NCI-H1417 (cell line): ENCODE results near the gene BICD1.
"Not testable (repeated sequence)": the region's sequence is repeated elsewhere in the genome, so short reads cannot be mapped to it uniquely, and the experiment has no call there.

Source experiments
- DNase-seq, 3 experiments: peaks; one replicate each; lab custom pipeline; 2025; lab: John Stamatoyannopoulos, UW

BICD1 gene

DNA sequence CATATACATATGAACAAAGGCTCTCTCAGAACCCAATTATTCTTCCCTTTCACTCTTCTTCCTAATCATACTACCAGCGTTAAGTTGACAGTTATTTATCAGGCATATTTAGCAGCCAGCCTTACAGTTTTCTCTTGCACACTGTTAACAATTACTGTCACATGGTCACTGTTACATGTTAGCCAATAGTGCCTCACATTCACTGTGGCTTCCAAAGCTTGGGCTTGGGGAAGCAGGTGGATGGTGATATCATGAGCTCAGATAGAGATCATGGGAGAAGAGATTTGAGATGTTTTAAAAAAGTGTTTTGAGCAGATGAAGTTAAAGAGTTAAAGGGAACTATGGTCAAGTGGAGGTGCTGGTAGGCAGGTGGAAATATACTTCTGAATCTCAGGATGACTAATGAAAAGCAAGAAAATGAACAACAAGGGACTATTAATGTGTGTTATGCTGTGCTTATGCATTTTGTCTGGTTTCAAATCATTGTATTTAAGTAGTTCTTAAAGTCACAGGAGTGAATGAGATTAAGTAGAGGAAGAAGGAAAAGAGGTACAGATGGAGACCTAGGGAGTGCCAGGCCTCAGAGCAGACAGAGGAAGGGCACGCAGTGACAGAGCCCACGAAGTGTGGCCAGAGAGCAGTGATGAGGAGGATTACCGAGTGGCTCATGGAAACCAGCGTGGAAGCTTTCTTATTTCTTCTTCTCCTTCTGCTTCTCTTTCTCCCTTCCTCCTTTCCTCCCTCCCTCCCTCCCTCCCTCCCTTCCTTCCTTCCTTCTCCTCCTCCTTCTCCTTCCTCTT is 39.6 kb downstream of the BICD1 start:
- DNase-seq: no peak

DNA sequence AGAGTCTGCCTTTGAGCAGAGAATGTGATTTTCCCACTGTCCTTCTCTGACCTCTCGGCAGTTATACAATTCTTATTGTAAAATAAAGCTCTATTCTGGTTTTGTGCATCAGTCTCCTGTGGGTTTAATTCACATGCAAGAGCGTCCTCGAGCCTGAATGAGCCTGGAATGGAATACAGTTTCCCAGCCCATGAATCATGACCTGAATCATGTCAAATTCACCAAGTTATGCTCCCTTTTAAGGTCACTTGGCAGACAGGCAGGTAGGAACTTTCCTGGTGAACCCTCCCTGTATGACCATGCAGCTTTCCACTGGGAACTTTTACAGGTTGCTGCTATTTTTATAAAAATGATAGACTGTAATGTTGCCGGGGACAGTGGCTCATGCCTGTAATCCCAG is 41.7 kb downstream of the BICD1 start:
- no peak for DNase-seq

DNA sequence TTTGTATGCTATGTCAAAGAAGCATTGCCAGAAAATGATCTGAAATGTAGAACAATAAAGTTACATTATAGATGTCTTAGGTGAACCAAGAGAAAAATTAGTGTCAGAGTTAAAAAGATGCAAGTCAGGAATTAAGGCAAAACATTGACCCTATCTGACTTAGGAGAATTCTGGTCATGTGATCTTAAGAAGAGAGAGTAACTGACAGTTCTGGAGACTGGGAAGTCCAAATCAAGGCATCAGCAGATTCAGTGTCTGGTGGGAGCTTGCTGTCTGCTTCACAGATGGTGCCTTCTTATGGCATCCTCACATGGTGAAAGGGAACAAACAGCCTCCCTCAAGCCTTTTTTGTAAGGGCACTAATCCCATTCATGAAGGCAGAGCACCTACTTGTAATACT is 42.8 kb downstream of the BICD1 start:
- DNase-seq: no peak

DNA sequence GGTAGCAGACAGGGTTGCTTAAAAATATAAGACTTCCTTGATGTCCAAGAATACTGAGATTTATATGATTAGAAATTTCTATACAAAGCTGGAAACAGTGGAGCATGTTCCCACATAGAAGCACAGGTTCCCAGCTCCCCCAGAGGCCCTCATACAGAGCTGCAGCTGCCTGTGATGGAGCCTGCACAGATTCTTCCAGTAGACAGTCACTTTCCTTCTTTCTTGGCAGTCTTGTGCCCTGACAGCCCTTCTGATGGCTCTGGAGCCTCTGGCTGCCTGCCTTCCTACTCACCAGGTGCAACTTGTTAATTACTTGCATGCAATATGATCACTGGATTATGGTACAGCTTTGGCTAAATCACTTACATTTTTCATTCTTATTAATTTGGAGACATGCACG is 44.4 kb downstream of the BICD1 start:
- no peak for DNase-seq

DNA sequence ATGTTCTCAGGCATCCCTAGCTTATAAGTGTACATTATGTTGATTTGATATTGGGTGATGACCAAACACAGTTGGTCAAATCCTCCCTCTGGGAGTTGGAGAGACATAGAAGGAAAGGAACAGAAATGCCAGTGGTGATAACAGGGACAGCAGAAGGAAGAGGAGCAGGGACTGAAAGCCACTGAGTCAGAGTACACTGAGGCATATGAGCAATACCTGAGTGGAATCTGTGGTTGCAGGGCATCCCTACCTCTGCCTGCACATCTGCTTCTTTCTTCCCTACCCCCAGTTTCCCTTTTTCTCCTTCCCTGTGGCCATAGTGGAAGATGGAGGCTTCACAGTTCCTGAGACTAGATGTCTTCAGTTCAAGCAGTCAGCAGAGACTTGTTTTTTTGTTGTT is 44.9 kb downstream of the BICD1 start:
- DNase-seq: no peak

DNA sequence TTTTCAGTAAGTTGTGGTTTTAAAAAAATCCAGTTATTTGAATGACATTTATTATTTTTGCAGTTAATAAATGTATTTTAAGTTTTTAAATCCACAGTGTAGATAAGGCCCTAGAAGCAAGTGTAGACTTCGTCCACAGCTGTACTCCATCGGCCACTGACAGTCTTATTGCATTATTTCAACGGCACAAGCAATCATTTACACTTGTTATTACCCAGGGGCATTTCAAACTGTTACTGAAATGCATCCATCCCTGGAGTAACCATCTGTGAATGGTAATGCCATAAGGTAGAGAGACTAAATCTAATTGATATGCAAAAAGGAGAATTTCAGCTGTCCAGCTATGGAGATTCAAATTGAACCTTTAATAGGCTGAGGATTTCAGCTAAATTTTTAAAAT is 48.4 kb downstream of the BICD1 start:
- DNase-seq: no peak

DNA sequence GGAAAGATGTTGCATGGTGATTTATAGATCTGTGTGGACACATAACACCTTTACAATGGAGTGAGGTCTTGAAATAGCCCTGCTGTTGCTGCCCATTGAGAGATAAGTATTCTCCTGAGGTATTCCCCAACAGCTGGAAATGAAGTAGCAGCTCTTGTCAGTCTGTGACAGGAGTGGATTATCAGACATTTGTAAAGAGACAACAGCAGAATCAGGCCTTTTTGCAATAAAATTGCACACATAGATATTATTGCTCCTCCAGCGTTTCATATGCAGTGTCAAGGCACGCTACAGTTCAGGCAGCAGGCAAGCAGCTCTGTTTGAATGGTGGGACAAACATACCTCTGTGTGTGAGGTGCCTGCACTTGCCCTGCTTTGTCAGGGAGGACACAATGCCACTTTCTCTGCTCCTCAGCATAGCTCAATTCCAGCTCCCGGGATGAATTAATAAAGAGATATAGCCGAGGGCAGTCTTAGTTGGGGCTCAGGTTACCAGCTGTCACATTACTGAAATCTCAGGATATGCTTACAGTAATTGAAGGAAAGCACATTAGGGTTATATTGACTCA is 49.4 kb downstream of the BICD1 start:
- peak; percentile 30 to 69 (median 56) for DNase-seq

DNA sequence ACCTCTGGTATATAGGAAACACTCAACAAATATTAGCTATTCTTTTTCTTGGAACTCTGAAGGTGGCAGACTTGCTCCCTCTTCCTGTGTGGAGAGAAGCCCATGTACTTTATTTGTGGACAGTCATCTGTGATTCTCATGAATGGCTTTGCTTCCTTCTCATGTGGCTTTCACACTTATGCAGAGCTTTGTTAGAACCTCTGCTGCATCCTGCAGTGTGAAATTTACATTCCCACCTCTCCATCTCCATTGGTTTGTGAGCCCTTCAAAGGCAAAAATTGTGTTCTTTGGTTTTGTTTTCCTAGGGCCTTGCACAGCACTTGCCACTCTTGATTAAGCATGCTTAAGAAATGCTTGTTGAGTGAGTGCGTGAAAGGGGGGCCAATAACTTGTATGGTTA is 51.9 kb downstream of the BICD1 start:
- no peak for DNase-seq

DNA sequence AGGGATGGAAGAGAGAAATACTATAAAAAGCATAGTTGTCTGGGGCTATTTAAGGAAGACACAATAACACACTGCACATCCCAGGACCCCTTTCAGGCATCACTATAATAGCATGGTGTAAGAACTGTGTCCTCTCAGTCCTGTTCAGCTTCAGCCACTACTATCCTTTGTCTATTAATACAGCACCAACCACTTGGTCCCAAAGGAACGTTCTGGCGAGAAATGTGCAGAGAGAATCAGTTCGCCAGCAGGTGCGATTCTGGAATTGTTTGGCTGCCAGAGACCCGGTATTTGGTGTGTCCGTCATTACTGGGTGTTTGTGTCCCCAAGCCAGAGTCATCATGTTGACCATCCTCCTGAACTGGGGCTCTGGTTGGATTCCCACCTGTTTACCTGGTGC is 52.7 kb downstream of the BICD1 start:
- DNase-seq: no peak

DNA sequence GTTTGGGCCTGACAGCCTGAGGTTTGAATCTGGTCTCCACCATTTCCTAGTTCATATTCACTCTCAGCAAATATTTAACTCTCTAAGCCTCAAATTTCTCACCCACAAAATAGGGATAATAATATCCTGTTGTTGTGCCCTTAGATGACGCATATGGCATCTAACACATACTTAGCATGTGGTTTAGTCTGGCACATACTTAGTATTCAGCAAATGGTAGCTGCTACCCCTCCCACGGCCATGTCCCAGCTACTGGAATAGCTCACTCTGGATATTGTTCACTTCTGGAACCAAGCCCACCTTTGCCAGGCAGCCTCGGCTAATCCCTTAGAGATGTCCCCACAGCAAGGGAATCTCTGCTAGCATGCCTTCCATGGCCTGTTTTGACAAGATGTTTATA is 53.3 kb downstream of the BICD1 start:
- no peak for DNase-seq

DNA sequence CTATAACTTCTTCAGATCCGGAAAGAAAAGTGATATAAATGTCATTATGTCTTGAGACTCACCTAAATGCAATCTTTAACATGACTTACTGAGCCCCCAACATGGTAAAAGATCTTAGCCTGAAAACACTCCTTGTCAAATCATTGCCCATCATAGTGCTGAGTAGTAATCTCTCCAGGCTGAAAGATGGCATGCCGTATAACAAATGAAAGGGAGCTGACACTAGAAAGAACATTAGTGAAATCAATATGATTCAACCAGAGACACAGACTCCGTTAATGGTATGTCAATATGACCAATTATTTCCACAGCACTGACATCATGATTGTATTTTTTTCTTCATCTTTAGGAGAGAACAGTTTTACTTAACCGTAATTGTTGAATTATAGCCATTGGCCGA is 54.4 kb downstream of the BICD1 start:
- no peak for DNase-seq

DNA sequence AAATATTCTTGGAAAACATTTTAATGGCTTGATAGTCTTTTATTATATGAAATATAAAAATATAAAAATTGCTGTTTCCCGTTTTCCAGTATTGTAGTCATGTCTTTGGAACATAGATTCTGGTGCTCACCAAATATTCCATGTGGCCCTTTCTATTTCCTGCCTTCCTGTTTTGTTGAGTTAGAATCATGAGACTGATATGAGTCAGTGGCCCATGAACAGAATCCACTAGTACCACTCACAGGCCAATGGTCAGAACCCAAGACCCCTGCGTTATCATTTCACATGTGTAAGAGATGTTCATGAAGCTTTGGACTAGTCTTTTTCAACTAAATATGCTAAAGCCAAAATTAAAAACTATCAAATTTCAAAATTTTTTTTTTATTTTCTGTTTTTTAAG is 56.9 kb downstream of the BICD1 start:
- no peak for DNase-seq

DNA sequence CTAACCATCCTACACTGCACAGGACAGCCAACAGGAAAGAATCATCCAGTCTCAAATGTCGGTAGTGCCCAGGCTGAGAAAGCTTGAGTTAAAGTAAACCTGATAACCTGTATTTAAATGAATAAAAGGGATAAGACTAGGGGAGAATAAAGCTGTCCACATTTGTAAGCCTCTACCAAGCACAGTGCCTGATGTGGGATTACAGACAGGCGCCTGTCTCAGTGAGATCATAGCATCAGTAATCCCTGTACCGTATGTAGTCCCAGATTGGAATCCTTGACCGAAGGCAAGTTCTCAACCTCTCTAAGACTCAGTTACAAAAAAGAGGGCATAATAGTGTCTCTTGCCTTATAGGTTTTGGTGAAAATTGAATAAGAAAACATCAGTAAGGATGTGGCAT is 59.9 kb downstream of the BICD1 start:
- DNase-seq: no peak

DNA sequence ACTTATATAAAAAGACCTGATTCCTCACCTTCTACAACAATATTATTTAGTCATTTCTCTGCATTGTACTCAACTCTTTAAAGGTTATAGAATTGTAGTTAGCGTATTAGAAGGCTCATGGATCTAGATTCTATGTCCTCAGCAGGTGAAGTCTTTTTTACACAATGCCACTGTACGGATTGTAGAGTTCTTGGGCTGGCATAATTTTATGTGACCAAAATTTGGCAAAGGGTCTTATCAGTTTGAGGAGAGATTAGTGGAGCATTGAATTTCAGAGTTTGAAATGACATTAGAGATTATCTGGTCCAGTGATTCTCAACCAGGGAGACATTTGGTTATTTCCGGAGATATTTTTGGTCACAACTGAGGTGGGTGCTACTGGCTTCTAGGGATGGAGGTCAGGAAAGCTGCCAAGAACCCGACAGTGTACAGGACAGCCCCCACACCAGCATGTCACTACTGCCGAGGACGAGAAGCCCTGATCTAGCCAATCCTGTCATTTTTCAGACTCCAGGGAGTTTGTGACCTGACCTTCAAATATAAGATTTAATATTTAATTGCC is 63.9 kb downstream of the BICD1 start:
- no peak for DNase-seq

DNA sequence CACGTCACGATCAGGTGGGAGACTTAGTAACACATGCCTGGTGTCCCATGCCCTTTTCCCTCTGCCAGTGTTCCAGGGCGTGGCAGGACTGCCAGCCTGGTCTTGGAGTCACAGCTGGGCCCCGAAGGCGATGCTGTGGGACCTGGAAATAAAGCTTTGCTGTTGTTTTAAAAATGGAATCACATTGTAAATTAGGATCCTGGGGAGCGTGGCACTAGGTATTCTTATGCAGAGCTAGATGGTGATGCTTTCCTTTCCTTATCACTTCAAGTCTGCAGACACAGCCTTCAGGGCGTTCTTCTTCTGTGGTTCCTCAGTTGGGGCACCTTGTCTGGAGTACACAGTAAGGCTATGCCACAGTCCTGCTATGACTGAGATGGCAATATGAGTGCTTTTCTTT is 64.6 kb downstream of the BICD1 start:
- DNase-seq: no peak

DNA sequence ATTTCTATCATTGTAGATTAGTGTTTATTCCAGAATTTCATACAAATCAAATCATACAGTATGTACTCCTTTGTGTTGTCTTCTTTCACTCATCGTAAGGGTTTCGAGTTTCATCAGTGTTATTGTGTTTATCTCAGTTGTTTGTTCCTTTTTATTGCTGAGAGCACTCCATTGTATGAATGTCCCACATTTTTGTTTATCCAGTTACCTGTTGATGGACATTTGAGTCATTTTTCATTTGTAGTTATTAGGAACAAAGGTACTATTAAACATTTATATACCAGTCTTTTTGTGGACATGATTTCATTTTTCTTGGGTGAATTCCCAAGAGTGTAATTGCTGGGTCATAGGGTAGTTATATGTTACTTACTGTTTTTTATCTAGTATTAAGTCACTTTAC is 70.0 kb downstream of the BICD1 start:
- DNase-seq: no peak

DNA sequence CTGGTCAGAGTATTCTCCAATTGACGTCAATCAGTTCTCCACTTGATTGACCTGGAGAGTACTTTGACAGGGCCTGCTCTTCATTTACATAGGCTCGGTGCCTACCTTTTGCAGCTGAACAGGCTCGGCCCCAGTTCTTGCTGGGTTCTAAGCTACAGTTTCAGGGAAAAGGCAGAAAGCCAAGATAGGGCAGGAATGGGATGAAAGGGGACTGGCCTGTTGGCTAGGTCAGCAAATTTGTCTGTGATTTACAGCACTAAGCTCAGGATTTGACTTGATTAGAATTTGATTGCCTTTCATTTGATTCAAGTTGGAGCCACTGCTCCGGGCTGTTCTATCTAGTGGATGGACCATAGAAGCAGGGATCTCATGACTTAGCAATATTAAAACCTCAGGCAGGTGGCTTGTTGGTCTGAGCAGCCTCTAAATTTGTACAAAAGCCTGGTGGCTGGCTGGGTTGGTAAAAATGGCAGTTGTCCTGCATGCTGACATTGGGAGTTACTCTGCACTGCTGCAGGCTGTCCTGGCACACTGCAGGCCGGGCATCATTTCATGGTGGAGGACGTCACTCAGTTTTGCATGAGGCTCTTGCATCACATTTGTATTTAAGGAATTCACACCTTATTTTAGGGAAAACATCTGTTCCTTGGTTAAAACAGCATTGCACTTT is 71.8 kb downstream of the BICD1 start:
- DNase-seq: no peak

DNA sequence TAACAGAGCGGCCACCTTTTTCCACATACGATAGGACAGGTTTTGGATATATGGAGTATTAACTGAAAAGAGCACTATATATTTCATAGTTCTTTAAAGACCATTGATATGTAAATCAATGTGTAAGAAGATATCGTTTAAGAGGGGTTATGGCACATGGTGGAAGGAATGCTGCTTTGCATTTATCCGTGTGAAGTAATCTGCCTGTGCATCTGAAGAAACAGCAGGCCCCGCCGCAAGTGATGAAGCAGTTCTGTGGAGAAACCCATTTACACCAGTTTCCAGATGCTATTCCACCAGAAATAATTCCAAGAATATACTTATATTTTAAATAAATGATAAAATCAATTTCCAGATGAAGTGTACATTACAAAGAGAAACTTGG is 72.4 kb downstream of the BICD1 start:
- no peak for DNase-seq

DNA sequence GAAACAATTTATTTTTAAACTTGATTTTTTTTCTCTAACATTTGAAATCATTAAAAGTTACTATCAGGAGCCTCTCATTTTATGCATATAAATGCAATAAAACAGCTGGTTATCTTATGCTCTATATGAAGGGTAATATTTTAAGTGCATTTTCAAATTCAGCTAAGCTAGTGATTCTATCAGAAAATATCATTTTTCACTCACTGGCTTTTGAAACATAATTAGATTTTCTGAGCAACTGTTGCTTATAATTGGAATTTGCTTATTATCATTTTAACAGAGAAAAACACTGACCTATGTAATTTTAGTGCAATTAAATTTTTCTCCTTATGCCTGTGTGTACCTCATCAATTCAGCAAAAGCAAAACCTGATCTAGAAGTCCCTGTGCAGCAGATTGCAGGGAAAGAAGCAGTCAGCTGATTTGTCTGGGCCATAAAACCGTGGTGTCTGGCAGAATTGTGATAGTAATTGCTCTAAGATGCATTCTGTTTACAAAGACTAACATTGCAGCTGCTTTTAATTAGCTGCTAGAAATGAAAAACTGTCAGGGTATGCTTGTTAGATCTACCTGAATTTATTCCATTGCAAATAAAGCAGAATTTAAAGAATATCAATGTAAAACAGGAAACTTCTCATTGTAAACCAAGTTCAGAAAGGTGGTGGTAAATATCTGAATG is 75.0 kb downstream of the BICD1 start:
- peak in 2 of 3 experiments; percentile 22 to 77 for DNase-seq

DNA sequence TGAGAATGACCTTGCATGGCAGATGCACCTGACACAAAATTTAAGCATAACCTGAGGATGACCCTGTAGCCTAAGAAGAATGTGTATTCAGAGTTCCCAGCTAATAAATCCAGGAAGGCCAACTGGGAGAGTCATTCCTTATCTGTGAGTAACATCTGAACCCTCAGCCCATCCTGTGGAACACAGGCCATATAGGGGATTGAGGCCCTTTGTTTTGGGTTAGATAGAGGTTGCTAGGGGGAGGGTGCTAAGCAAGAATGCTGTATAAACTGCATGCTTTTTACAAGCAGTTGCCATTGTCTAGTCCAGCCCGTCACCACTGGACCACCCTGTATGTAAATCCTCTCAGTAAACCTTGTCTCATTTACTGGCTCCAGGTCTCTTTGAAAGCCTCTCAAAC is 77.0 kb downstream of the BICD1 start:
- no peak for DNase-seq

DNA sequence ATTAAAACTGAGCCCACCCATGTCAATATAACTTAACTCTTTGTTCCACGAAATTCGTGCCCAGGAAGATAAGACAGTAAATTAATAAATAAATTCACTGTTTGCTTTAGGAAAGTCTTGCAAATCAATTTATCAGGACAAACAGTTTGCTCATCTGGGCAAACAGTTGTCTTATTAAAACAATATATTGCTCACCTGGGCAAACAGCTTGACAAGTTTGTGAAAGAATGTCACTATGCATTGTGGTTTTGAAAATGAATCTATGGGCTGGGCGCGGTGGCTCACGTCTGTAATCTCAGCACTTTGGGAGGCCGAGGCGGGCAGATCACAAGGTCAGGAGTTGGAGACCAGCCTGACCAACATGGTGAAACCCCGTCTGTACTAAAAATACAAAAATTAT is 80.5 kb downstream of the BICD1 start:
- DNase-seq: not testable (repeated sequence)

DNA sequence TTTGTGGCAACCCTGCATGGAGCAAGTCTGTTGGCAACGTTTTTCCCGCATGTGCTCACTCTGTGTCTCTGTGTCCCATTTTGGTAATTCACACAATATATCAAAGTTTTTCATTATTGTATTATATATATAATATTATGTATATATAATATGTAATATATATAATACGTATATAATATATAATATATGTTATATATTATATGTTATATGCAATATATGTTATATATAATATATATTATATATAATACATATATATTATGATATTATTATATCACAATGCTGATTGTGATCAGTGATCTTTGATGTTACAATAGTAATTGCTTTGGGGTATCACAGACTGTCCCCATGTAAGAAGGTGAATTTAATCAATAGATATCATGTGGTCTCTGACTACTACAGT is 84.8 kb downstream of the BICD1 start:
- DNase-seq: no peak
